Type B pancreatic cell (in vitro differentiated cells): ENCODE data around the gene ASIC4. TPM values are rescaled to one million over a fixed set of nuclear protein-coding genes. Genes with fewer than 3 reads are reported as not detected.

Experiments
- DNase-seq: peaks from one replicate; pipeline ENCODE4 v3.0.0; 2021; ENCODE audit warnings: mixed read lengths; ENCODE audit not compliant: unreplicated experiment; ENCODE audit errors: extremely low spot score
- H3K27ac Mint-ChIP-seq: 2 replicates; pipeline ENCODE4 v1.8.0; 2021; ENCODE audit warnings: mild to moderate bottlenecking, mixed read lengths
- H3K27me3 Mint-ChIP-seq: 2 replicates; pipeline ENCODE4 v1.8.0; 2021; ENCODE audit warnings: mixed read lengths
- H3K36me3 Mint-ChIP-seq: 2 replicates; pipeline ENCODE4 v1.8.0; 2021; ENCODE audit warnings: mixed read lengths
- H3K4me1 Mint-ChIP-seq: one replicate; pipeline ENCODE4 v1.8.0; 2021; ENCODE audit warnings: mixed read lengths; ENCODE audit not compliant: unreplicated experiment
- H3K4me3 Mint-ChIP-seq: 2 replicates; pipeline ENCODE4 v1.8.0; 2021; ENCODE audit warnings: mild to moderate bottlenecking, mixed read lengths
- H3K9me3 Mint-ChIP-seq: 2 replicates; pipeline ENCODE4 v1.8.0; 2021; ENCODE audit warnings: mixed read lengths
- total RNA-seq: library from RNA; stranded (reverse); gene quantifications from 2 replicates; pipeline ENCODE4 v1.2.1, GENCODE V29; 2021; ENCODE audit warnings: low replicate concordance
- TF ChIP-seq, protein P1 (sequence below): fragments of 200-600 bp; sonication (generic); conservative IDR thresholded peaks from 2 replicates; pipeline ENCODE4 v1.5.0; 2021; ENCODE audit warnings: antibody characterized with exemption, mild to moderate bottlenecking

The ASIC4 gene
- total RNA-seq, 1 donor from 2014 or later = 0.99 TPM

DNA sequence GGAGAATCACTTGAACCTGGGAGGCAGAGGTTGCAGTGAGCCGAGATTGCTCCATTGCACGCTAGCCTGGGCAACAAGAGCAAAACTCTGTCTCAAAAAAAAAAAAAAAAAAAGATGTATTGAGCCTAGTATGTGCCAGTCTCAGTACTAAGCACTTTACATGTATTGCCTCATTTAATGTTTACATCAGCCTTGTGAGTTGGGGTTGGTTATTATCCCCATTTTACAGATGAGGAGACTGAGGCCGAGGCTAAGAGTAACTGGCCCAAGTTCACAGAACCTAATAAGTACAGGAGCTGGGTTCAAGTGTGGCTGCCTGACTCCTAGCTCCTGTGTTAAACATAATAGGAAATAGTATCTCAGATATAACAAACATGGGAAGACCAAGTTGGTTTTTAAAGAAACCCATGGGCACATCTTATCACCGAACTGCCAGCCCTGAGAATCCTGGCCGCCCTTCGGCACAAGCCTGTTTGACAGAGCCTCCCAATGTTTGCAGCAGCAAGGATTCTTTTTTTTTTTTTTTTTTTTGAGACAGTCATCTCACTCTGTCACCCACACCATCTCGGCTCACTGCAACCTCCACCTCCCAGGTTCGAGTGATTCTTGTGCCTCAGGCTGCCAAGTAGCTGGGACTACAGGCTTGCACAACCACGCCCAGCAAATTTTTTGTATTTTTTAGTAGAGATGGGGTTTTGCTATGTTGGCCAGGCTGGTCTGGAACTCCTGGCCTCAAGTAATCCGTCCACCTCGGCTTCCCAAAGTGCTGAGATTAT, 39.8 kb upstream of the ASIC4 start:
- TF ChIP-seq, protein P1, sequence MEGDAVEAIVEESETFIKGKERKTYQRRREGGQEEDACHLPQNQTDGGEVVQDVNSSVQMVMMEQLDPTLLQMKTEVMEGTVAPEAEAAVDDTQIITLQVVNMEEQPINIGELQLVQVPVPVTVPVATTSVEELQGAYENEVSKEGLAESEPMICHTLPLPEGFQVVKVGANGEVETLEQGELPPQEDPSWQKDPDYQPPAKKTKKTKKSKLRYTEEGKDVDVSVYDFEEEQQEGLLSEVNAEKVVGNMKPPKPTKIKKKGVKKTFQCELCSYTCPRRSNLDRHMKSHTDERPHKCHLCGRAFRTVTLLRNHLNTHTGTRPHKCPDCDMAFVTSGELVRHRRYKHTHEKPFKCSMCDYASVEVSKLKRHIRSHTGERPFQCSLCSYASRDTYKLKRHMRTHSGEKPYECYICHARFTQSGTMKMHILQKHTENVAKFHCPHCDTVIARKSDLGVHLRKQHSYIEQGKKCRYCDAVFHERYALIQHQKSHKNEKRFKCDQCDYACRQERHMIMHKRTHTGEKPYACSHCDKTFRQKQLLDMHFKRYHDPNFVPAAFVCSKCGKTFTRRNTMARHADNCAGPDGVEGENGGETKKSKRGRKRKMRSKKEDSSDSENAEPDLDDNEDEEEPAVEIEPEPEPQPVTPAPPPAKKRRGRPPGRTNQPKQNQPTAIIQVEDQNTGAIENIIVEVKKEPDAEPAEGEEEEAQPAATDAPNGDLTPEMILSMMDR = no peak
- no peak overlapping the region for H3K27ac Mint-ChIP-seq
- no peak overlapping the region for H3K4me3 Mint-ChIP-seq
- H3K36me3 Mint-ChIP-seq = no peaks in the 10 kb centered on the region
- no peaks in the 10 kb centered on the region for H3K9me3 Mint-ChIP-seq
- H3K4me1 Mint-ChIP-seq = peaks cover 21% of the 10 kb centered on the region
- no peak for DNase-seq
- H3K27me3 Mint-ChIP-seq = peaks cover 6% of the 10 kb centered on the region

DNA sequence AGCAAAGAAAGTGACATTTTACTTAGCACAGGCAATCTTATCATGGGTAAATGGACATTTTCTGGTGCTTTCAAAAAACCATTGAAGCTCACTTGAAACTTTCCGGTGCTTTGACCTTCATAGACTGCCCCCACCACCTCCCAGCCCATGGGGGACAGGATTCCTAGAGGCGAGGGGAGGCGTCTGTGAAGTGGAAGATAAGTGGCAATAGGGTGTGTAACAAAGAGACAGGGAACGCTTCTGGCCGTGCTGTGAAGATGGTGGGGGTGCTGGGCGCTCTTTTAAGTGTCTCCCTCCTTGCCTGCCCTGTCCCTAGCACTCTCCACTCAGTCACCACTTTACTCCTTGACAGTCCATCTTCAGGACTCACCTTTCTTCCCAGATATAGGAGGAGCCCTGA, 39.0 kb upstream of the ASIC4 start:
- Mint-ChIP-seq H3K36me3 (no peaks in the 10 kb centered on the region), H3K9me3 (no peaks in the 10 kb centered on the region), H3K27ac (no peak overlapping the region), H3K27me3 (peaks cover 10% of the 10 kb centered on the region), H3K4me1 (peaks cover 21% of the 10 kb centered on the region), H3K4me3 (no peak overlapping the region)
- TF ChIP-seq, protein P1 = no peak
- DNase-seq = no peak

GRCh38 chr2:219475697-219476651, 38.3 kb upstream of the ASIC4 start:
- peaks cover 12% of the 10 kb centered on the region for H3K27me3 Mint-ChIP-seq
- H3K4me3 Mint-ChIP-seq = peak overlapping the region; percentile 81
- no peaks in the 10 kb centered on the region for H3K36me3 Mint-ChIP-seq
- TF ChIP-seq, protein P1 = peak; percentile 95
- peak; percentile 87 for DNase-seq
- H3K9me3 Mint-ChIP-seq = no peaks in the 10 kb centered on the region
- peaks cover 19% of the 10 kb centered on the region for H3K4me1 Mint-ChIP-seq
- H3K27ac Mint-ChIP-seq = peak overlapping the region; percentile 66

- H3K9me3 Mint-ChIP-seq = no peaks in the 10 kb centered on the region
- H3K4me1 Mint-ChIP-seq = peaks cover 19% of the 10 kb centered on the region
- peak overlapping the region; percentile 81 for H3K4me3 Mint-ChIP-seq
- peaks cover 18% of the 10 kb centered on the region for H3K27me3 Mint-ChIP-seq
- no peaks in the 10 kb centered on the region for H3K36me3 Mint-ChIP-seq
- peak overlapping the region; percentile 66 for H3K27ac Mint-ChIP-seq
- TF ChIP-seq, protein P1 = no peak
- no peak for DNase-seq
These were observed 37.6 kb upstream of the ASIC4 start for GRCh38 chr2:219476652-219477151.

DNA sequence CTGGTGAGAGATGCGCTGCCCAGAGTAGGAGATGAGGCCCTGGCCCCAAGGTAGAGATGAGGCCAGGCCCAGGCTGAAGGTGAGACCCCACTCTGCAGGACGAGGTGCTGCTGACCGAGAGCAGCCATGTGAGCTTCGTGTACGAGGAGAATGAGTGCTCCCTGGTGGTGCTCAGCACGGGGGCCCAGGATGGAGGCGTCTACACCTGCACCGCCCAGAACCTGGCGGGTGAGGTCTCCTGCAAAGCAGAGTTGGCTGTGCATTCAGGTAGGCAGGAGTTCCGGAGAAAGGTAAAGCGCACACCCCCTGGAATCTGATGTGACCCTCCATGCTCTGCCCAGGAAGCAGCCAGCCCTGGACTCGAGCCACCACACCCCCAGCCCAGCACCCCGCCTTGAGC, 37.1 kb upstream of the ASIC4 start:
- H3K4me3 Mint-ChIP-seq = peak overlapping the region; percentile 81
- no peaks in the 10 kb centered on the region for H3K9me3 Mint-ChIP-seq
- DNase-seq = no peak
- H3K4me1 Mint-ChIP-seq = peaks cover 19% of the 10 kb centered on the region
- H3K27ac Mint-ChIP-seq = peak overlapping the region; percentile 34
- peaks cover 22% of the 10 kb centered on the region for H3K27me3 Mint-ChIP-seq
- TF ChIP-seq, protein P1 = no peak
- no peaks in the 10 kb centered on the region for H3K36me3 Mint-ChIP-seq
